Measurements from ENCODE around the gene CHID1.
A peak's percentile ranks its signal among the peaks of the same experiment; 100 is the strongest.

Gene CHID1

DNA sequence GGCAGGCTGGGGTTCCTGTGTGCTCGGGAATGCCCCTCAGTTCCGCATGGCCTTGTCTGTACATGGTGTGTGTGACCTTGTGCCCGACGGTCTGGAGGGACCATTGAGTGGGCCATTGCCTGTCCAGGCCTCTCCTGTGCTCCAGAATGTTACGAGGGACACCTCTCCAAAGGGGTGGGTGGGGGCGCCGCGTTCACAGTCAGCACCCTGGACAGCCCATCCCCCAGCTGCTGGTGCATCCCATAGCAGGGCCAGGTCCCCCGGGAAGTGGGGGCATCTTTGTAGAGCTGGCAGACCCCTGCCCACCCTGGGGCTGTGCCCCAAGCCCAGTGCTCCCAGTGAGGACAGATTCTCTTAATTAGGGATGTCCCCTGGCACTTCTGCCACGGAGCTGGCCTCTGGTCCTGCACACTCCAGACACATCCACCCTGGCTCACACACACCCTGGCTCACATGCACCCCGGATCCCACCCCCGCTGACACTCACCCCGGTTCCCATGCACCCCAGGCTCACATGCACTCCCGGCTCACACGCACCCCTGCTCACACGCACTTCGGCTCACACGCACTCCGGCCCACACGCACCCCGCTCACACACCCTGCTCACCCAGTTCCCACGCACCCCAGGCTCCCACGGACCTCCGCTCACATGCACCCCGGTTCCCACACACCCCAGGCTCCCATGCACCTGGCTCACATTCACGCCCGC lies 52.4 kb downstream of the CHID1 start:
- DNase-seq, result no peak

GRCh38 chr11:856397-856796 lies 54.2 kb downstream of the CHID1 start:
- H3K4me1 Mint-ChIP-seq, result peaks cover 18% of the 10 kb centered on the region
- no peaks in the 10 kb centered on the region for H3K27me3 Mint-ChIP-seq
- no peaks in the 10 kb centered on the region for H3K9me3 Mint-ChIP-seq
- H3K4me3 Mint-ChIP-seq, result no peak overlapping the region
- H3K27ac Mint-ChIP-seq, result peak overlapping the region; percentile 82 to 96
- DNase-seq, result no peak
- ATAC-seq, result no peak

More for the DNA sequence above, 52.4 kb downstream of the CHID1 start:
- no peak for ATAC-seq
- H3K4me3 Mint-ChIP-seq, result peak overlapping the region in 1 of 2 donors; percentile 26
- peaks cover 18% of the 10 kb centered on the region for H3K4me1 Mint-ChIP-seq
- H3K27me3 Mint-ChIP-seq, result no peaks in the 10 kb centered on the region
- H3K9me3 Mint-ChIP-seq, result no peaks in the 10 kb centered on the region
- H3K27ac Mint-ChIP-seq, result peak overlapping the region; percentile 4 to 62

DNA sequence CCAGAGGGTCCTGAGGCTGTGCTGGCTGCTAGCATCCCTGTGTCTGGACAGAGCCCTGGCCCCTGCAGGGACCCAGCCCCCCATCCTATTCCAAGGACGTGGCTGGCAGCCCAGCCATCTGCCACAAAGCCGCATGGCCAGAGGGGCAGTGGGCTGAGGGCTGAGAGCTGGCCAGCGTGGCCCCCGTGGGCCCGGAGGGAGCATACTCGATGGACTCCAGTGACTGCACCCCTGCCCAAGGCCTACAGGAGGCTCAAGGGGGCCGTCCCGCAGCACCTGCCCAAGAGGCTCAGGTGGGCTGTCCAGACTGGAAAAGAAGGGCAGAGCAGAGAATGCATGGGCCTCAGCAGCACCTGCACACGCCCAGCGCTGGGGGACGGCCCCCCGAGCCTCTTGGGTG lies 54.8 kb downstream of the CHID1 start:
- Mint-ChIP-seq H3K4me1 (peaks cover 18% of the 10 kb centered on the region), H3K27me3 (no peaks in the 10 kb centered on the region), H3K27ac (no peak overlapping the region), H3K4me3 (no peak overlapping the region), H3K9me3 (no peaks in the 10 kb centered on the region)
- no peak for DNase-seq
- no peak for ATAC-seq

- H3K4me1 Mint-ChIP-seq, result peaks cover 18% of the 10 kb centered on the region
- no peaks in the 10 kb centered on the region for H3K27me3 Mint-ChIP-seq
- H3K9me3 Mint-ChIP-seq, result no peaks in the 10 kb centered on the region
- H3K4me3 Mint-ChIP-seq, result no peak overlapping the region
- H3K27ac Mint-ChIP-seq, result no peak overlapping the region
- DNase-seq (no peak), ATAC-seq (no peak)
Measured at GRCh38 chr11:855330-855674, 55.3 kb downstream of the CHID1 start.

DNA sequence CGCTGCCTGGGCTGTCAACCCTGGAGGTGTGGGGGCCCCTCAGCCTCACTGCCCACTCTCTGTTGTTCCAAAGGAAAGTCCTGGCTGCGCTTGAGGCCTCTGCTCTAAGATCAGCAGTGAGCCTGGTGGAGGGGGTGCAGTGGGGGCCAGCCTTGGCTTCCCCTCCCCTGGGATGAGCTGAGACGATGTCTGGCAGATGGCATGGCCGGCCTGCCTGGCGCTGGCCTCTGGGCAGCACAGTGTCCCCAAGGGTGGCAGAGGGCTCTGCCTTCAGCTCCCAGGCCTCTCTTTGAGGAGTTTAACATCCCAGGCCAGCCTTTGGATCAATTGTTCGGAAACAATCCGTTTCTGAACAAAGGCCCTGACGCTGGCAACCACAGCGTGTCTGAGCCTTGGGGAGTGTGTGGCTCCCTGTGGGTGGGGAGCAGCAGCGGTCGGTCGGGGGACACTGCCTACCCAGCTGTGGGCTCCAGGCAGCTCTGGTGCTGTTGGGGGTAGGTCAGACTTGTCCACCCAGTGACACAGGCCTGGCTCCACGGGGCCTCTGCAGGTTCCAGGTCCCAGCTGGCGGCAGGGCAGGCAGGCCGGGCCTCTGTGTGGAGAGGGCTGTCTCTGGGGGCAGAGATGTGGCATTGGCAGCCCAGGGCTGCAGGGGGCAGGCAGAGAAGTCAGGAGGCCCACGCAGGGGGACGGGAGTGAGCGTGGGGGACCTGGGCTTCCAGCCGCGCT lies 55.8 kb downstream of the CHID1 start:
- peaks cover 13% of the 10 kb centered on the region for H3K4me1 Mint-ChIP-seq
- H3K4me3 Mint-ChIP-seq, result no peak overlapping the region
- peak overlapping the region in 1 of 2 donors; percentile 27 for H3K27ac Mint-ChIP-seq
- DNase-seq (no peak), ATAC-seq (no peak)
- no peaks in the 10 kb centered on the region for H3K9me3 Mint-ChIP-seq
- H3K27me3 Mint-ChIP-seq, result no peaks in the 10 kb centered on the region

DNA sequence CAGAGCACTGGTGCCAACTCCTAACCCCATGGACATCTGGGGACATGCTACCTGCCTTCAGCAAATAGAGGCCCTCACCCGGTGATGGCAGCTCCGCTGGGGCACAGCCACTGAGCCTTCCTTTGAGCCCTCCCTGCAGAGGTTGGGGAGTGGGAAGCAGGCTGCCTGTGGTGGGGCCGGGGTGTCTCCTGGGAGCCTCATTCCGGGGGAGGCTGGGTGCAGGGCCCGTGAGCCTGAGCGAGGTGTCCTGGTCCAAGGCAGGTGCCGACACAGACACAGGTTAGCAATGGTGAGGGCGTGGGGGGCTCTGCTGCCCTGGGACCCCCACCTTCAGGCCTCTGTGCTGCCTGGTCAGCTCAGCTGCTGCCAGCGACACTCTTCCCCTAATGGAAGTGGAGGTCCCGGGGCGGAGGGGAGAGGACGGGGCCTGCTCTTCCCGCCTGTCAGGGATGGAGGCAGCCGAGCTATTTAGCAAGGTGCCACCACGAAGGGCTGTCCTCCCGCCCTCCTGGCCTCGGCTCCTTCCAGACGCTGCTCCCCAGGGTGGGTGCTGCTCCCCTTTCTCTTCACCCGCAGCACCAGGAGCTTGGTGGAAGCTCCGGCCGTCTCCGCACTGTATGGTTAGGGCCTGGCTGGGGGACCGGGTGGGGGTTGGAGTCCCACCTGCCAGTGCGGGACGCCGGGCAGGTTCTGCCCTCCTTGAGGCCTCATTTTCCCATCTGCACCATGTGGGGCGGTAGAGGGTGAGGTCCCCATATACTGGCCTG lies 56.7 kb downstream of the CHID1 start:
- DNase-seq, result no peak
- Mint-ChIP-seq H3K9me3 (no peaks in the 10 kb centered on the region), H3K4me1 (peaks cover 13% of the 10 kb centered on the region), H3K27me3 (peaks cover 4% of the 10 kb centered on the region), H3K27ac (no peak overlapping the region), H3K4me3 (no peak overlapping the region)
- ATAC-seq, result no peak

DNA sequence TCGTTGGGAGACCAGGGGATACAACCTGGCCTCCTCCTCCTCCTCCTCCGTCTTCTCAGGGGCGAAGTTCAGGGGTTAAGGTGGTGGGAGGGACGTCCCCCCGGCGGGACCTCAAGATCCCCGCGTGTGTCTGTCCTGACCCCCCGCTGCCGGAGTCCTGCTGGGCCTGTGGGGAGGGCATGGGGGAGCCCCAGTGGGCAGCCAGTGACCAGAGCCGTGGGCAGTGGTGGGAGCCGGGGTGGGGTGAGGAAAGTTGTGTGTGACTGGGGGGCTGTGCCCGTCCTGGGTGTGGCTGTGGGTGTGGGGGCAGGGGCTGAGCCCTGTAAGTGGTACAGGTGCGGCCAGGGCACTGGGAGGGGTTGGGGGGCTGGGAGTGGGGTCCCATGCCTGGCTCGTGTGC lies 57.8 kb downstream of the CHID1 start:
- Mint-ChIP-seq H3K4me3 (no peak overlapping the region), H3K4me1 (peaks cover 20% of the 10 kb centered on the region), H3K27me3 (peaks cover 11% of the 10 kb centered on the region), H3K9me3 (no peaks in the 10 kb centered on the region), H3K27ac (no peak overlapping the region)
- no peak for ATAC-seq
- DNase-seq, result no peak

GRCh38 chr11:850775-851763 lies 59.5 kb downstream of the CHID1 start:
- DNase-seq, result no peak
- H3K4me3 Mint-ChIP-seq, result no peak overlapping the region

DNA sequence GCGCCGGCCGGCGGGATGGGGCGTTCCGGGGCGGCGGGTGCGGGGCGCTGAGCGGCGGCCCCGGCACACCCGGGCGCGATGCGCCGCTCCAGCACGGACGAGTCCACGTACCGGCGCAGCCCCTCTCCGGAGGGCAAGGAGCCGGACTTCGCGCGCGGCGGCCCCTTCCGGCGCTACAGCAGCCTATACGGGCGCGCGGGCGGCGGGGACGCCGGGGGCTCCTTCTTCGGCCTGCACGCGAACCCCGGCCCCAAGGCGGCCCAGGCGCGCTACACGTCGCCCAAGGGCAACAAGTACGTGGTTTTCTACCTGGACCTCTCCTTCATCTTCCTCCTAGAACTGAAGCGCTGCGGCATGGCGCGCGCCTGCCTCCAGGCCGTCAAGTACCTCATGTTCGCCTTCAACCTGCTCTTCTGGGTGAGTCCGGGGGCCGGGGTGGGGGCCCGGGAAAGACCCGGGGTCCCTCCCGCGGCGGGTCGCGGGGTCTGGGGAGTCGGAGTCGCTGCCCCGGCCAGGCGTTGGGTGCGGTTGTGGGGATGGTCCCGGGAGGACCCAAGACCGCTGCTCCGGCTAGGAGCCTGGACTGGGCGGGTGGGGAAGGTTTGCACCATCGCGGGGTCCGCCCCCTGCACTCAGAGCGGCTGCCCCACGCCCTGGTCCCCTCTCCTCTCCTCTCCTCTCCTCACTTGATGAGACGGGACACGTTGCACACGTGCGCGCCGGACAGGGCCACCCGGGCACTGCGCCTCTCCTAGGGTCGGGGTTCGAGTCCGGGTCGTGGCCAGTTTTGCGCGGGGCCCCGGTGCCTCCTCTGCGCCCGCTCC lies 60.4 kb downstream of the CHID1 start:
- Mint-ChIP-seq H3K4me3 (peak overlapping the region; percentile 9 to 56), H3K27me3 (peaks cover 11% of the 10 kb centered on the region), H3K9me3 (no peaks in the 10 kb centered on the region), H3K27ac (no peak overlapping the region), H3K4me1 (peaks cover 30% of the 10 kb centered on the region)
- no peak for ATAC-seq
- no peak for DNase-seq

More at GRCh38 chr11:850775-851763, 59.5 kb downstream of the CHID1 start:
- Mint-ChIP-seq H3K27ac (no peak overlapping the region), H3K9me3 (no peaks in the 10 kb centered on the region), H3K27me3 (peaks cover 11% of the 10 kb centered on the region), H3K4me1 (peaks cover 21% of the 10 kb centered on the region)
- ATAC-seq, result no peak

GRCh38 chr11:849104-849824 lies 61.3 kb downstream of the CHID1 start:
- peak overlapping the region; percentile 77 to 84 for H3K4me3 Mint-ChIP-seq
- no peak for ATAC-seq
- H3K27me3 Mint-ChIP-seq, result peaks cover 11% of the 10 kb centered on the region
- DNase-seq, result no peak
- H3K27ac Mint-ChIP-seq, result no peak overlapping the region
- H3K9me3 Mint-ChIP-seq, result no peaks in the 10 kb centered on the region
- peaks cover 39% of the 10 kb centered on the region for H3K4me1 Mint-ChIP-seq

DNA sequence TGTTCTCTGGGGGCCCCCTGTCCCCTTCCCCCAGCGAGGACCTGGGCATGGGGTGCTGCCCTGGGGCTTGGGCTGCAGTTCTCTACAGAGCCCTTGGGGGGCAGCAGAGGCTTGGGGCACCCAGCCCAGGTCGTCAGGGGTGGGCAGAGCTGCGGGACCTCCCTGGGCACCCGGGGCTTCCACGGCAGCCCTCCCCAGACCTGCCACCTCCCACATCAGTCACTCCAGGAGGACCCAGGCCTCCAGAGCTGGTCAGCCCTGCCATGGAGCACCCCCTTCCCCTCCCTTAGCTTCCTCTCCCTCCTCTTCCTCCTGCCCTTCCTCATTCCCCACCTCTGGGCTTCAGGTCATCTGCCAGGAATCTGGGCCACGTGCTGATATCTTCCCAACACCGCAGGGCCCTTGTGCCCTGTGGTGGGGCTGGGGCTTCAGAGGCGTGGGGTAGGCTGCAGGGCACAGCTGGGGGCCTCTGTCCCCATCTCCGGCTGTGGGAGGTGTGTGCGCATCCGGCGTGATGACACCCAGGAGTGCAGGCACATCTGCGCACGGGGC lies 62.2 kb downstream of the CHID1 start:
- peak; percentile 52 for ATAC-seq
- Mint-ChIP-seq H3K9me3 (no peaks in the 10 kb centered on the region), H3K27ac (no peak overlapping the region), H3K4me1 (peaks cover 47% of the 10 kb centered on the region), H3K27me3 (peaks cover 11% of the 10 kb centered on the region), H3K4me3 (peak overlapping the region; percentile 17 to 84)
- DNase-seq, result peak; percentile 71 to 72

GRCh38 chr11:847876-848275 lies 62.7 kb downstream of the CHID1 start:
- Mint-ChIP-seq H3K9me3 (no peaks in the 10 kb centered on the region), H3K4me1 (peaks cover 50% of the 10 kb centered on the region), H3K27ac (no peak overlapping the region), H3K4me3 (no peak overlapping the region), H3K27me3 (peaks cover 11% of the 10 kb centered on the region)
- DNase-seq (no peak), ATAC-seq (no peak)

DNA sequence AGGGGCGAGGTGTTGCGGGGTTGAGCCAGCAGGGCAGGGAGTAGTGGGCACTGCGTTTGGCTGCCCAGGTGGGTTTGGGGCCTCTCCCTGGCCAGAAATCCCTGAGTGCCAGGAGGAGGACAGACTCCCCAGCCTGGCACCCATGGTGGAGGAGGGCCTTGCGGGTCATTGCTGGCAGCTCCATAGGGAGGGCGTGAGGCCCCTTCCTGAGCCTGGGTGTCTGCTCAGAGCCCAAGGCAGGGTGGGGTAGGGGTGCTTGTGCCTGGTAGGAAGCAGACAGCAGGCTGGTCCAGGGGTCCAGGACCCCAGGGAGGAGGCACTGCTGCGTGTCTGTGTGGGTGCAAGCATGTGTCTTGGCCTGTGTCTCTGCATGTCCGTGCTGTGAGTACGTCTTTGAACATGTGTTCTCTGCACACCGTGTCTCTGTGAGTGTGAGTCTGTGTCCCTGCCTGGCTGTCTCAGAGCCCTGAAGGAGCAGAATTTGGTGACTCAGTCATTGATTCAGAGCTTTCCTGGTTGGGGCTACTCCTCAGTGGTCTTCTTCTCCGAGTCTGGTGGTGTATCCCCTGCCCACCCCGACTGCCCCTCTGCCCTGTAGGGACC lies 64.0 kb downstream of the CHID1 start:
- H3K27ac Mint-ChIP-seq, result peak overlapping the region in 1 of 2 donors; percentile 71
- peaks cover 50% of the 10 kb centered on the region for H3K4me1 Mint-ChIP-seq
- ATAC-seq (no peak), DNase-seq (no peak)
- no peak overlapping the region for H3K4me3 Mint-ChIP-seq
- no peaks in the 10 kb centered on the region for H3K9me3 Mint-ChIP-seq
- peaks cover 11% of the 10 kb centered on the region for H3K27me3 Mint-ChIP-seq

Data from stimulated activated naive CD8-positive, alpha-beta T cell treated with anti-CD3 and anti-CD28 coated beads, Interleukin-15, amount 100 ng/mL, for 72 hours (primary cell).